B cell (primary cell): ENCODE measurements around the gene TGFBR2. TPM values are rescaled to one million over a fixed set of nuclear protein-coding genes. Genes with fewer than 3 reads are reported as not detected.

Source experiments
- ATAC-seq: fragments of 200-7000 bp; cut with Tn5 transposase; one replicate; pipeline ENCODE4 v1.10.0; 2021; ENCODE audit warnings: low read depth, mild to moderate bottlenecking, moderate number of reproducible peaks, moderate library complexity
- CTCF ChIA-PET: fragments of 350-600 bp; sonication (Branson Sonifier 250); formaldehyde crosslinking; loops from one replicate; lab custom pipeline; 2021; ENCODE audit warnings: antibody characterized with exemption, inconsistent platforms; lab: Charles Lee
- POLR2A ChIA-PET: fragments of 350-600 bp; sonication (Branson Sonifier 250); formaldehyde crosslinking; loops from one replicate; lab custom pipeline; 2021; ENCODE audit warnings: antibody characterized with exemption; lab: Charles Lee
- DNase-seq: peaks from one replicate; pipeline ENCODE4 v3.0.0; 2013
- H2AFZ ChIP-seq: 2 replicates; pipeline ENCODE4 v1.6.1; 2012; ENCODE audit warnings: mild to moderate bottlenecking, low read depth, low read length; ENCODE audit not compliant: insufficient read depth, poor library complexity, severe bottlenecking
- H3K27ac ChIP-seq, 2 donors: 1 replicate in 1 of 2; 2 replicates in 1 of 2; pipeline ENCODE4 v1.5.1; 2012 to 2013; ENCODE audit warnings: low read length in 2 of 2, mild to moderate bottlenecking in 2 of 2, moderate library complexity in 1 of 2
- H3K27me3 ChIP-seq, 4 experiments: fragments of 200-600 bp in 1 of 4; sonication (generic) in 1 of 4; replicated peaks in 1 of 4; 1 replicate in 2 of 4; 2 replicates in 2 of 4; pipeline versions ENCODE4 v1.6.1 to v1.7.0; 2013 to 2016; ENCODE audit warnings: low read length in 3 of 4, mild to moderate bottlenecking in 2 of 4, mixed read lengths in 1 of 4, moderate library complexity in 1 of 4; ENCODE audit not compliant: insufficient read depth in 4 of 4, control insufficient read depth in 3 of 4; ENCODE audit errors: control extremely low read depth in 1 of 4
- H3K36me3 ChIP-seq, 2 experiments: replicated peaks in 1 of 2; 1 replicate in 1 of 2; 2 replicates in 1 of 2; pipeline versions ENCODE4 v1.6.1 to v1.7.1; 2013; ENCODE audit warnings: low read length in 1 of 2; ENCODE audit not compliant: insufficient read depth in 2 of 2, control insufficient read depth in 1 of 2; ENCODE audit errors: control extremely low read depth in 1 of 2, extremely low read depth in 1 of 2
- H3K4me1 ChIP-seq, 2 donors: fragments of 200-600 bp in 1 of 2; sonication (generic) in 1 of 2; 1 replicate in 1 of 2; 2 replicates in 1 of 2; pipeline versions ENCODE4 v1.5.1 to v1.6.1; 2013 to 2017; ENCODE audit warnings: low read length in 2 of 2; ENCODE audit not compliant: control insufficient read depth in 2 of 2, insufficient read depth in 2 of 2
- H3K4me2 ChIP-seq: replicated peaks from 2 replicates; pipeline ENCODE3; 2012; ENCODE audit warnings: mild to moderate bottlenecking, low read depth, low read length; ENCODE audit not compliant: poor library complexity, severe bottlenecking
- H3K4me3 ChIP-seq, 5 experiments: fragments of 200-600 bp in 1 of 5; sonication (generic) in 1 of 5; 1 replicate in 3 of 5; 2 replicates in 2 of 5; pipeline versions ENCODE4 v1.5.1 to v1.7.0; 2011 to 2016; ENCODE audit warnings: low read length in 4 of 5, mild to moderate bottlenecking in 4 of 5, low read depth in 2 of 5, control low read depth in 1 of 5, moderate library complexity in 1 of 5; ENCODE audit not compliant: insufficient read depth in 1 of 5; ENCODE audit errors: control extremely low read depth in 1 of 5, extremely low read depth in 1 of 5
- H3K79me2 ChIP-seq: fragments of 200-600 bp; sonication (generic); one replicate; pipeline ENCODE4 v1.6.0; 2016; ENCODE audit warnings: low read length; ENCODE audit not compliant: control insufficient read depth, insufficient read depth
- H3K9ac ChIP-seq: fragments of 200-600 bp; sonication (generic); 2 replicates; pipeline ENCODE4 v1.6.1; 2017; ENCODE audit warnings: mild to moderate bottlenecking, low read length, moderate library complexity
- H3K9me3 ChIP-seq, 3 donors: one replicate each; pipeline versions ENCODE4 v1.6.1 to v1.7.1; 2013; ENCODE audit warnings: low read length in 2 of 3; ENCODE audit not compliant: control insufficient read depth in 2 of 3, insufficient read depth in 1 of 3; ENCODE audit errors: control extremely low read depth in 1 of 3
- H4K20me1 ChIP-seq: 2 replicates; pipeline ENCODE4 v1.6.0; 2012; ENCODE audit warnings: mild to moderate bottlenecking, low read length; ENCODE audit not compliant: insufficient read depth, control insufficient read depth, poor library complexity, severe bottlenecking
- H3K27ac Mint-ChIP-seq: one replicate; pipeline ENCODE4 v1.8.0; 2021; ENCODE audit warnings: mixed read lengths
- H3K27me3 Mint-ChIP-seq: one replicate; pipeline ENCODE4 v1.8.0; 2021; ENCODE audit warnings: mixed read lengths
- H3K4me1 Mint-ChIP-seq: one replicate; pipeline ENCODE4 v1.8.0; 2021; ENCODE audit warnings: mixed read lengths
- H3K4me3 Mint-ChIP-seq: one replicate; pipeline ENCODE4 v1.8.0; 2021; ENCODE audit warnings: mixed read lengths
- H3K9me3 Mint-ChIP-seq: one replicate; pipeline ENCODE4 v1.8.0; 2022; ENCODE audit warnings: mixed read lengths; ENCODE audit not compliant: insufficient read depth
- CTCF ChIP-seq: fragments of 200-600 bp; IDR thresholded peaks from one replicate; pipeline ENCODE4 v1.8.0; 2022; ENCODE audit warnings: antibody characterized with exemption, mild to moderate bottlenecking
- EZH2 ChIP-seq: IDR thresholded peaks from 2 replicates; pipeline ENCODE4 v1.6.1; 2012; ENCODE audit warnings: borderline replicate concordance, low read depth, mild to moderate bottlenecking, moderate library complexity, low read length; ENCODE audit not compliant: insufficient read depth, poor library complexity, severe bottlenecking
- WGBS: methylation state at CpG from one replicate; pipeline ENCODE4 v1.1.5; 2013; ENCODE audit warnings: missing lambda C conversion rate; ENCODE audit not compliant: insufficient coverage; 5-methylcytosine and 5-hydroxymethylcytosine counted together
- intact Hi-C: fragments of 100-400 bp; cut with micrococcal nuclease; formaldehyde crosslinking; loops from one replicate; pipeline ENCODE4 v1.10.0; 2022
- polyA plus RNA-seq: library from polyadenylated mRNA; depleted of rRNA; stranded (reverse); fragments of >200 nt; gene quantifications from 2 replicates; pipeline ENCODE4 v1.2.3, GENCODE V29; 2012
- total RNA-seq, 2 donors: library from RNA; stranded (reverse); fragments of 120-200 nt in 1 of 2; gene quantifications; 1 replicate in 1 of 2; 2 replicates in 1 of 2; pipeline versions ENCODE4 v1.2.3 to v1.2.4, GENCODE V29; 2013 to 2022

TGFBR2 gene
- total and polyA plus RNA-seq, 2 donors (not counting 1 experiment from before 2014, with no cell fraction given): 68.7 to 189 TPM

GRCh38 chr3:30617653-30618052 lies 11.3 kb downstream of the TGFBR2 start:
- no peaks in the 10 kb centered on the region for H3K27me3 ChIP-seq
- H3K36me3 ChIP-seq: peaks cover 3 to 19% of the 10 kb centered on the region in 2 experiments
- Mint-ChIP-seq H3K27ac (peak overlapping the region; percentile 50), H3K4me1 (peaks cover 94% of the 10 kb centered on the region), H3K4me3 (peak overlapping the region; percentile 66), H3K9me3 (no peaks in the 10 kb centered on the region), H3K27me3 (no peaks in the 10 kb centered on the region)
- DNase-seq: no peak
- peak overlapping the region in 1 of 5 experiments; percentile 35 for H3K4me3 ChIP-seq
- no CpG with 5 or more reads among the region's 2 CpGs for WGBS
- H3K9ac ChIP-seq: peak overlapping the region; percentile 27
- peak overlapping the region; percentile 55 for H3K4me2 ChIP-seq
- ChIA-PET POLR2A (no interaction called here), CTCF (interaction anchor here (0.7 to 5.3 kb wide), 3 partner anchors 10 to 183 kb away, joined by 3 to 19 read pairs (median 3); no protein-coding TSS in a partner anchor)
- intact Hi-C loops: no loop called here
- peak overlapping the region; percentile 34 to 89 for H3K27ac ChIP-seq
- H3K4me1 ChIP-seq: peaks cover 95 to 98% of the 10 kb centered on the region in 2 donors
- H3K9me3 ChIP-seq: no peaks in the 10 kb centered on the region
- H4K20me1 ChIP-seq: peaks cover 35% of the 10 kb centered on the region
- H2AFZ ChIP-seq: no peak overlapping the region
- TF ChIP-seq EZH2 (no peak), CTCF (no peak)
- ATAC-seq: no peak
- peaks cover 100% of the 10 kb centered on the region for H3K79me2 ChIP-seq

- Mint-ChIP-seq H3K4me3 (peak overlapping the region; percentile 66), H3K4me1 (peaks cover 94% of the 10 kb centered on the region), H3K9me3 (no peaks in the 10 kb centered on the region), H3K27ac (peak overlapping the region; percentile 87), H3K27me3 (no peaks in the 10 kb centered on the region)
- no peak for DNase-seq
- H3K4me1 ChIP-seq: peaks cover 95 to 98% of the 10 kb centered on the region in 2 donors
- ATAC-seq: no peak
- no peaks in the 10 kb centered on the region for H3K9me3 ChIP-seq
- TF ChIP-seq CTCF (no peak), EZH2 (no peak)
- H3K4me3 ChIP-seq: peak overlapping the region in 1 of 5 experiments; percentile 35
- peak overlapping the region; percentile 34 to 89 for H3K27ac ChIP-seq
- peaks cover 27% of the 10 kb centered on the region for H4K20me1 ChIP-seq
- ChIA-PET CTCF (interaction anchor here (5.3 kb wide), 1 partner anchor 11 kb away, joined by 19 read pairs; no protein-coding TSS in a partner anchor), POLR2A (interaction anchor here (0.6 to 0.7 kb wide), 2 partner anchors 13 to 350 kb away, joined by 3 read pairs; no protein-coding TSS in a partner anchor)
- H3K9ac ChIP-seq: peak overlapping the region; percentile 27
- peaks cover 3 to 25% of the 10 kb centered on the region in 2 experiments for H3K36me3 ChIP-seq
- no peak overlapping the region for H2AFZ ChIP-seq
- WGBS: 36% methylated on average over 2 of the region's 3 CpGs
- intact Hi-C loops: no loop called here
- peaks cover 100% of the 10 kb centered on the region for H3K79me2 ChIP-seq
- no peaks in the 10 kb centered on the region for H3K27me3 ChIP-seq
- peak overlapping the region; percentile 55 for H3K4me2 ChIP-seq
Measured at GRCh38 chr3:30618526-30618925, 12.1 kb downstream of the TGFBR2 start.
